Measurements from ENCODE around the gene LRRC42. TPM values are rescaled to one million over a fixed set of nuclear protein-coding genes. Genes with fewer than 3 reads are reported as not detected.

The LRRC42 gene
- total and polyA plus RNA-seq, 9 of the 15 experiments (the other 6 are each of a cell fraction or from before 2014, with no cell fraction given): 17.3 to 51.9 (median 35.5) TPM

DNA sequence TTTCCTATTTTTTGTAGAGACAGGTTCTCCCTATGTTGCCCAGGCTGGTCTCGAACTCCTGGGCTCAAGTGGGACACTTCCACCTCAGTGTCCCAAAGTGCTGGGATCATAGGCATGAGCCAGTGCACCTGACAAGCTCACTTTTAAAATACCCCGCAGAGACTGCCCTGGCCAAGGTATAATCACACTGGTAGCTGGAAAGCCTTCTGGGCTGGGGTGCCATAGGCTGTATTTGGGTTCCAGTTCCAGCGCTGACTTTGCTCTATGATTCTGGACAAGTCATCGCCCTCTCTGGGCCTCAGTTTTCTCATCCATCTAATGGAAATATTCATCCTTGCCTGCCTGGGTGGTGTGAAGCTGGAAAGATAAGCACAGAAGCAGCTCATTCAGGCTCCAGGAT, 61.5 kb downstream of the LRRC42 start:
- Histone ChIP-seq H2AFZ (ENCODE audit: low read depth, low read length) (no peak overlapping the region), H3K27me3 (ENCODE audit: control insufficient read depth in 2 of 2, insufficient read depth in 2 of 2, low read length in 2 of 2) (peaks cover 37 to 64% of the 10 kb centered on the region in 2 experiments), H3K4me2 (ENCODE audit: insufficient read depth, low read length) (no peak overlapping the region), H3K27ac (ENCODE audit: extremely low read depth, low read depth, low read length) (no peak overlapping the region), H3K9me1 (ENCODE audit: control insufficient read depth, insufficient read depth, low read length) (no peaks in the 10 kb centered on the region), H3K9ac (ENCODE audit: insufficient read depth in 1 of 2, low read depth in 2 of 2, low read length in 2 of 2) (no peak overlapping the region), H3K36me3 (ENCODE audit: control insufficient read depth, insufficient read depth, low read length) (no peaks in the 10 kb centered on the region), H3K4me1 (replicated peaks in 1 of 2; ENCODE audit: control insufficient read depth in 2 of 2, insufficient read depth in 2 of 2, low read length in 2 of 2) (peaks cover 0 to 4% of the 10 kb centered on the region in 2 experiments; a peak in 1 of 5 replicates), H3K79me2 (ENCODE audit: control insufficient read depth, insufficient read depth, low read length) (no peaks in the 10 kb centered on the region), H3K4me3 (no peak overlapping the region), H3K9me3 (replicated peaks; ENCODE audit: control insufficient read depth, insufficient read depth, low read depth, low read length) (peaks cover 7% of the 10 kb centered on the region; the same call in 1 of the 2 replicates), H4K20me1 (replicated peaks; ENCODE audit: control insufficient read depth, insufficient read depth, low read length) (0 out of 2 replicates have a peak, but pooled peaks cover 8% of the 10 kb centered on the region)
- TF ChIP-seq ZNF134 (CRISPR knock-in tag; conservative IDR thresholded peaks at IDR 0.05) (no peak), SMAD2 (IDR thresholded peaks at IDR 0.05; ENCODE audit: low read depth, low read length) (no peak), RBM14 (IDR thresholded peaks at IDR 0.05; ENCODE audit: borderline replicate concordance, insufficient read depth, low read depth, low read length) (no peak), RBM25 (IDR thresholded peaks at IDR 0.05; ENCODE audit: low read depth, low read length, severe bottlenecking) (peak; percentile 51)
- intact Hi-C loops (cut with micrococcal nuclease): no loop called here
- no TSS peak for BruUV-seq (replicated peaks)
- no peak for DNase-seq (ENCODE audit: extremely low read depth in 1 of 4, low spot score in 3 of 4)
- FAIRE-seq: no peak
- ChIA-PET CTCF (ENCODE audit: low intra/inter-chr PET ratio) (no interaction called here), POLR2A (interaction anchor here (0.6 to 1.2 kb wide), 3 partner anchors 12 to 480 kb away, joined by 3 read pairs; no protein-coding TSS in a partner anchor)
- no peak for ATAC-seq
- WGBS (ENCODE audit: insufficient coverage, low coverage, missing lambda C conversion rate): 0% methylated on average over 4 of the region's 4 CpGs
- in situ Hi-C loops (cut with MboI): no loop called here

DNA sequence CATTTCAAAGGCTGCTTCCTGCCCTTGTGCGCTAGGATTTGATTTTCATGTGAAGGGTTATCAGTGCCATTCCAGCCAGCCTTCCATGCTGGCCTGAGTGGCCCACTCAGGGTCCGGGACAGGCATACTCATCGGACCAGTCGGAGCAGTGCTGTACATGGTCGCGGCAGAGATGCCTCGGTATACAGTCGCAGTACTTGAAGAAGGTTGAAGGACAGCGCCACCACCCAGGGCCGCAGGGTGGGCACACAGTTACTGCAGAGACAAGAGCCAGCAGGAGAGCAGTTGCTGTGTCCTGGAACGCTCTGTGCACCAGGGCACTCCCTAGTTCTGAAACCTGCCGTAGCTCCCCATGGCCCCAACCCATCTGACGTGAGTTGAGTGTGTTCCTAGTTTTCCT, 62.7 kb downstream of the LRRC42 start:
- ATAC-seq: peak; percentile 62
- Histone ChIP-seq H3K9me1 (ENCODE audit: control insufficient read depth, insufficient read depth, low read length) (no peaks in the 10 kb centered on the region), H3K27me3 (ENCODE audit: control insufficient read depth in 2 of 2, insufficient read depth in 2 of 2, low read length in 2 of 2) (peaks cover 50 to 70% of the 10 kb centered on the region in 2 experiments), H3K4me3 (no peak overlapping the region), H2AFZ (ENCODE audit: low read depth, low read length) (no peak overlapping the region), H3K9me3 (replicated peaks; ENCODE audit: control insufficient read depth, insufficient read depth, low read depth, low read length) (peaks cover 5% of the 10 kb centered on the region; the same call in 1 of the 2 replicates), H3K27ac (ENCODE audit: extremely low read depth, low read depth, low read length) (no peak overlapping the region), H4K20me1 (replicated peaks; ENCODE audit: control insufficient read depth, insufficient read depth, low read length) (0 out of 2 replicates have a peak, but pooled peaks cover 11% of the 10 kb centered on the region), H3K4me2 (ENCODE audit: insufficient read depth, low read length) (no peak overlapping the region), H3K4me1 (replicated peaks in 1 of 2; ENCODE audit: control insufficient read depth in 2 of 2, insufficient read depth in 2 of 2, low read length in 2 of 2) (peaks cover 0 to 4% of the 10 kb centered on the region in 2 experiments; a peak in 1 of 5 replicates), H3K9ac (ENCODE audit: insufficient read depth in 1 of 2, low read depth in 2 of 2, low read length in 2 of 2) (no peak overlapping the region), H3K79me2 (ENCODE audit: control insufficient read depth, insufficient read depth, low read length) (no peaks in the 10 kb centered on the region), H3K36me3 (ENCODE audit: control insufficient read depth, insufficient read depth, low read length) (no peaks in the 10 kb centered on the region)
- 9% methylated on average over 13 of the region's 13 CpGs for WGBS (ENCODE audit: insufficient coverage, low coverage, missing lambda C conversion rate)
- DNase-seq (ENCODE audit: extremely low read depth in 1 of 4, low spot score in 3 of 4): peak in 1 of 4 experiments; percentile 22
- in situ Hi-C loops (cut with MboI): no loop called here
- intact Hi-C loops (cut with micrococcal nuclease): no loop called here
- POLR2A ChIA-PET: interaction anchor here (1.2 kb wide), 2 partner anchors 14 to 17 kb away, joined by 3 to 4 read pairs; no protein-coding TSS in a partner anchor
- CTCF ChIA-PET (ENCODE audit: low intra/inter-chr PET ratio): no interaction called here
- FAIRE-seq: no peak
- BruUV-seq (replicated peaks): no TSS peak
- TF ChIP-seq NBN (IDR thresholded peaks at IDR 0.05; ENCODE audit: low read depth): no peak
- no peak for TF ChIP-seq RAD51 (IDR thresholded peaks at IDR 0.05; ENCODE audit: borderline replicate concordance, low read depth)
- TF ChIP-seq U2AF1 (optimal IDR thresholded peaks at IDR 0.05; ENCODE audit: low read depth, low read length): no peak
- no peak for TF ChIP-seq ZNF436 (CRISPR knock-in tag; IDR thresholded peaks at IDR 0.05)
- TF ChIP-seq, protein P1, sequence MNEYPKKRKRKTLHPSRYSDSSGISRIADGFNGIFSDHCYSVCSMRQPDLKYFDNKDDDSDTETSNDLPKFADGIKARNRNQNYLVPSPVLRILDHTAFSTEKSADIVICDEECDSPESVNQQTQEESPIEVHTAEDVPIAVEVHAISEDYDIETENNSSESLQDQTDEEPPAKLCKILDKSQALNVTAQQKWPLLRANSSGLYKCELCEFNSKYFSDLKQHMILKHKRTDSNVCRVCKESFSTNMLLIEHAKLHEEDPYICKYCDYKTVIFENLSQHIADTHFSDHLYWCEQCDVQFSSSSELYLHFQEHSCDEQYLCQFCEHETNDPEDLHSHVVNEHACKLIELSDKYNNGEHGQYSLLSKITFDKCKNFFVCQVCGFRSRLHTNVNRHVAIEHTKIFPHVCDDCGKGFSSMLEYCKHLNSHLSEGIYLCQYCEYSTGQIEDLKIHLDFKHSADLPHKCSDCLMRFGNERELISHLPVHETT (CRISPR knock-in tag; conservative IDR thresholded peaks at IDR 0.05 in 1 of 2, IDR thresholded peaks at IDR 0.05 in 1 of 2): no peak
- peak in 1 of 2 experiments; percentile 13; a peak in 1 of 4 replicates for TF ChIP-seq RAD21 (CRISPR knock-in tag; conservative IDR thresholded peaks at IDR 0.05 in 1 of 2, IDR thresholded peaks at IDR 0.05 in 1 of 2)
- TF ChIP-seq, protein P2, sequence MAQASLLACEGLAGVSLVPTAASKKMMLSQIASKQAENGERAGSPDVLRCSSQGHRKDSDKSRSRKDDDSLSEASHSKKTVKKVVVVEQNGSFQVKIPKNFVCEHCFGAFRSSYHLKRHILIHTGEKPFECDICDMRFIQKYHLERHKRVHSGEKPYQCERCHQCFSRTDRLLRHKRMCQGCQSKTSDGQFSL (CRISPR knock-in tag; IDR thresholded peaks at IDR 0.05): no peak
- TF ChIP-seq, protein P2 (tag; IDR thresholded peaks at IDR 0.05): no peak

Measured in K562 (cell line).